ENCODE measurements around the gene MYLK.

Gene MYLK

DNA sequence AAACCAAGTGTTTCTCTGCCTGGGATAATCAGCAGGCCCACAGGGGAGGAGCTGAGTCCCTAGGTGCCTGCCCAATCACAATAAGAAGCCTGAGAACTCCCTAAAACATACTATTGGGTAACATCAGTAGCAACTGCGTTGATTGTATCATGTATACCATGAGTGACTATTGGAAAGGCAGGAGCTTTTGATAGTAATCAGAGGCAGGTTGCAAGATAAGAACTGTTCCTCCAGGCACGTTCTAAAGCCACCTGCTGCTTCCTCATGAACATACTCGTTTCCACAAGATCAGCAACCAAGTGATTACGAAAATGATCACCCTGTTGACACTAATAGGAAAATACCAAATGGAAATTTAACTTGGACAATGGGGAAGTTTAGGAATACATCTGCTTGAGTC, 6.7 kb downstream of the MYLK start:
- DNase-seq: no peak

DNA sequence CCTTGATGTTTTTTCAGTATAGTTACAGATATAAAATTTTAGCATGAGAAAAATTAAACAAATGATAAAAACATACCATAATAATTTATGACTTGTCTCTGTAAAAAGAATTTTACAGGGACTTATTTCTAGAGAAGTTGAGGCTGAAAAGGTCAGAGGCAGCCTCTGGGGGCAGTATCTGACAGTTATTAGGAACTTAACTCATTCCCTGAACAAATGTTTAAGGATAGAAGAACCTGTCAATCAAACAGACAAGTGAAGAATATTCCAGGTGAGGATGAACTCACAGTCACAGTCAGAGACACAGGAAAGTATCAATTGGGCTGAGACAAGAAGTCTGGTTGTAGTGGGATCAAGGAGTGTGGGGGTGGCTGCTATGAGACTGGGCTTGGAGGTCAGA, 7.3 kb downstream of the MYLK start:
- DNase-seq: no peak

- DNase-seq: no peak
Observed at GRCh38 chr3:123872621-123873020, 11.5 kb downstream of the MYLK start.

DNA sequence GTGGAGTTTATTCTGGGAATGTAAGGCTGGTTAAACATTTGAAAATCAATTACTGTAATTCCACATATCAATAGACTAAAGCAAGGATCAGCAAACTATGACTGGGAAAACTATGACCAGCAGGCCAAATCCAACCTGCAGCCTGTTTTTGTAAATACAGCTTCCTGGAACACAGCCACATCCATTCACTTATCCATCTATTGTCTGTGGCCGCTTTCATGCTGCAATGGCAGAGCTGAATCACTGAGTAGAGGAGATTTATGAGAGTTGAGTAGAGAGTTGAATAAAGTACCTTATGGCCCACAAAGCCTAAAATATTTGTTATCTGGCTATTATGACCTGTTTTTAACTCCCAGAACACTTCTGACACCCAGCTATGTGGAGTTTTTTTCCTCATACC, 12.2 kb downstream of the MYLK start:
- DNase-seq: no peak

DNA sequence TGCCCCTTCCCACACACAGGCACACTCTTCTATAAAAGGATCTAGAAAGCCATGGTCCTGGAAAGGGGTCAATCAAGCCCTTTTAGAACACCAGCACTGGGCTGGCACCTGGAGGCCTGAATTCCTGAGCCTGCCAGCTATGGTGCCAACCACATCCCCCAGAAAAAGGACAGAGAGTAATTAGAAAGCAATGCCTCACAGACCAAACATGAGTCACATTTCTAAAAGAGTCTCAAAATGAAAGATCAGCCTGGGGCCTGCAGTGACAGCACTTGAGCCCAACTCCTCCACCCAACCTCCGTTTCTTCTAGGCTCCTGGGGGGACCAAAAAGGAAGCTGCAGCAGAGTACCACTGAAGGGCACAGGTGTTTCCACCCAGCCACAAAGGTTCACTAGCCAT, 14.1 kb downstream of the MYLK start:
- no peak for DNase-seq

DNA sequence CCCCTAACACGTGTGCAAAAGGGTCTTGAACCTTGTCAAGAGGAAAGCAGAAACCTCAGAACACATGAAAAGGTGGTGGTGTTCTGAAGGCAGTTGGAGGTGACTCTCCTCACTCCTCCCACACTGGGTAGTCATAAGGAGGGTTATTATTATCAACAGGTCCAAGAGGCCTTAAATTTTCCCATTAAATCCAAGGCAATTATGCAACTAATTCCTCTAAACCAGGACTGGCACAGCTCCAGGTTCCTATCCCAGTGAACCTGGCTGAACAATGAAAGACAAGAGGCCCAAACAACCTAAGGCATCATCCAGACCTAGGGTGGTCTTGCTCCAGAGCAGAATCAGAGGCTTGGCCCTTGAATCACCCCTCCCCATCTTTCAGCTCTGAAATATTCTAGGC, 15.0 kb downstream of the MYLK start:
- no peak for DNase-seq

GRCh38 chr3:123864706-123865105, 19.4 kb downstream of the MYLK start:
- no peak for DNase-seq

DNA sequence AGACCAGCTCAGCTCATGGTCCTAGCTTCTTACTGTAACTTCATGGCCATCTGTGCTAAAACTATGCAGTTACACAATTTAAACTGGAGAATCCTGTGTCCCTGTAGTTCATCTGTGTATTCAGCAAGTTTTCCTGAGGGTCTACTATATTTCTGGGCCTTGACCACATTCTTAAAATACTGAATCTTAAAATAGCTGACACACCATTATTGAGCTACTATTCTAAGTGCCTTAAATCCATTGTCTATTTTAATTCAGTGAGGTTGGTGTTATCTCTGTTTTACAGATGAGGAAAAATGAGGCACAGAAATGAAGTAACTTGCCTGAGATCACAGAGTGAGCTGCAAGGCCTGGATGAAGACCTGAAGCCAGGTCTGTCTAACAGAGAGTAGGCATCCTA, 22.0 kb downstream of the MYLK start:
- no peak for DNase-seq

DNA sequence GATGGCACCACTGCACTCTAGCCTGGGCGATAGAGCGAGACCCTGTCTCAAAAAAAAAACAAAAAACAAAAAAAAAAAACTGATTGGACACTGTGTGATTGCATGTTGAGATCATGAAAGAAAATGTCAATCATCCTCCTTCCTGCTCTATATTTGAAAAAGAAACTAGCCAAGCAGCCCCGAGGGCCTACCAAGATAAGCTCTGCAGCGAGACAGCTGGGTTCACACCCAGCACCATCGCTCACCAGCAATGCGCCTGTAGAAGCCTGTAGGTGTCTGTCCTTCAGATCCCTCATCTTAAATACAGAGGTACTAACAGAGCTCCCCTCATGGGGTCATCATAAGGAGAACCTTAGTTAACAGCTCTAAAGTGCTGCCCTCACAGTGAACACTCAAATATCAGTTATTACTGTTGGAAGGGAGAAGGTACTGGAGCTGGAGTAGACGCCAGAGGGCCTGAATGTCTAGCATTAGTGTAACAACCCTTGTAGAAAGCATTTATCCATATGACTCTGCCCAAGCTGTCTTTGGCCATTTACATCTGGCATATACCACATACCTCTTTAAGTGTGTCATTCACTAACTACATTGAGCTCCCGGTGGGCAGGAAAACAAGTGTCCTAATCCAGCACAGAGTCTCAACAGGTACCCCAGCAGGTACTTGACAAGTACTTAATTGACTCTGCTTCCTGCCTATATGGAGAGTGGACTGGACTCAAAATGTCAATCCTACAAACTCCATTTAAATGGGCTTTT, 22.9 kb downstream of the MYLK start:
- no peak for DNase-seq

DNA sequence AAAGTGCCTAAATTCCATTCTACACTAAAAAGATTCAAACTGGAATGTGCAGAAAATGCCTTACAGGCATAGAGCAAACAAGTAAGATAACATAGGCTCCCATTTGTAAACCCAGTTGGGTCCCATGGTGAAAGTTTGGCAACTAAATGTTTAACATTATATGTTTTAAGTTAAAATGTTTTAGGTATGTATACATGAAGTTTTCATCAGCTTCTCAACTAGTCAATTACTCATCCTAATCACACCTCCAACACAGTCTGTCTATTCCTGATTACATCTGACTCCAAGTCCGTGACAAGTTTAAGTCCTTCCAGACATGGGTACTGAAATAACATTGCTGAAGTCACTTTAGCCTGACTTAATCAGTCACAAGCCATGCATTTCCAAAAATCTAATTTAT, 25.0 kb downstream of the MYLK start:
- no peak for DNase-seq

DNA sequence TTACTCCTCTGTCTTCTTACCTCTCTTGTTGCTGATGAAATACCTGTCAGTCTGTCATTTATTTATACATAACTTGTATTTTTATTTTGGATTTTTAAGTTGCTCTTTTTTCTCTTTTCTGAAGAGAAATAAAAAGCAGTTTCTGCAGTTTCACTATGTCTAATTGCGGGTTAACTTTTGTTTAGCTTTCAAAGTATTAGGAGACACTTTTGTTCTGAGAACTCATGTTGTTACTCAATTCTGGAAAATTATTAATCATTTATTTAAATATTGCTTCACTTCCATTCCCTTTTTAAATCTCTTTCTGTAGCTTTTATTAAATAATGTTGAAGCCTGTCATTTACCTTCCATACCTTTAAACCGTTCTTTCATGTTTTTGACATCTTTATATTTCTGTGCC, 29.2 kb downstream of the MYLK start:
- no peak for DNase-seq

DNA sequence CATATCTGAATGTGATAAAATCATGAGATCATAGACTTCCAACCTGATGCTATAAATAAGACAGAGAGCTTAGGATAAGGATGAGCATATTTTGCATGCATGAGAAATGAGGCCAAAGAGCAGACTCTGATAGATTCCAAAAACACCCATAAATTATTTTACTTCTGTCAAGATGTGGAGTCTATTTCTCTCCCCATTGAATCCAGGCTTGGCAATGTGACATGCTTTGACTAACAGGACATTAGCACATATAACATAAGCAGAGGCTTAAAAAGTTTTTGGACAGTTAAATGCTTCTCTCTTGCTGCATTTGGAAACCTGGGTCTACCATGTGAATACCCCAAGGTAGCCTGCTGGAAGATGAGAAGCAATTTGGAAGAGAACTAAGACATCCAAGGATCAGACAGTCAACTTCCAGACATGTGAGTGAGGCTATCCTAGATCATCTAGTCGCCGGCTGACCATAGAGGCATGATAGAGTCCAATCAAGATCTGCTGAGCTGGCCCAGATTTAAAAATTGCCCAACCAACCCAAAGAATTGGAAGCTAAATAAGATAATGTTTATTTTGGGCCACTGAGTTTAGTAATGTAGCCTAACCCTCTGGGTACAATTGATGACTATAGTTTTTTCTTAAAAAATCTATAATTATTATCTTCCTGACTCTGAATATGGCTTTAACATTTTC, 30.3 kb downstream of the MYLK start:
- DNase-seq: no peak

- no peak for DNase-seq
Observed at GRCh38 chr3:123847209-123847608, 36.9 kb downstream of the MYLK start.

DNA sequence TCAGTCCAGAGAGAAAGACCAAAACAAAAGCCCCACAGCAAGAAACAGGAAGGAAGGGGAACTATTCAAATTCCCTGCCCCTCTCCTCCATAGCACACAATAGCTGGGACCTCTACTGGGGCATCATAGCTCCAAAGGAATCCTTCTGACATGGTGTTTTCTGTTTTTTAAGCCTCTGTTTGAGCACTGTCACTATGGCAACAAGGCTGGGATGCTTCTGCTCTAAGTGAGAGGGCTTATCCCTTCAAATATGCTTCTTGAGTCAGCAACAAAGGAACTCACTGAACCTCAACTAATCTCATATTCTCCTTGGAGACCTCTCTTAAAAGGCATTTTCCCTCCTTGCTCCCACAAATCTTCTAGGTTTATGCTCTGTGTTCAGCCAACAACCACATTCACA, 40.5 kb downstream of the MYLK start:
- no peak for DNase-seq

GRCh38 chr3:123842711-123843110, 41.4 kb downstream of the MYLK start:
- DNase-seq: no peak

GRCh38 chr3:123841476-123842238, 42.5 kb downstream of the MYLK start:
- no peak for DNase-seq

DNA sequence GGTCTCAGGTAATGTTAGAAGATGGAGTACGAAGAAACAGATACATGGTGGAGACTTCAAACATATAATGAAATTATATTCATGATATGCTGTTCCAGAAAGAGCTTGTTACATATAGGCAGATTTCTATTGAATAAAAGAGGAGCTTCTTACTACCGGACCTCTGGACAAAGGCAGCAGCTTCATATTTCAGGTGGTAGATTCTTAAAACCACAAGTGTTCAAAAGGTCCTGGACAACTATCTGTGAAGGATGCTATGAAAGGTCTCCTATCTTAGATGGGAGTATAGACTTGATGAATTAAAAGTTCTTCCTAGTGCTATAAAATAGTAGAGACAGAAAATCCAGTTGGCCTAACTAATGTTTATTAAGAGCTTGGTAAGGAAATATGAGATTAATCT, 43.2 kb downstream of the MYLK start:
- no peak for DNase-seq

- DNase-seq: no peak
Observed at GRCh38 chr3:123837858-123838257, 46.3 kb downstream of the MYLK start.

- no peak for DNase-seq
Observed at GRCh38 chr3:123834631-123835030, 49.5 kb downstream of the MYLK start.

GRCh38 chr3:123833398-123833785, 50.7 kb downstream of the MYLK start:
- DNase-seq: no peak

DNA sequence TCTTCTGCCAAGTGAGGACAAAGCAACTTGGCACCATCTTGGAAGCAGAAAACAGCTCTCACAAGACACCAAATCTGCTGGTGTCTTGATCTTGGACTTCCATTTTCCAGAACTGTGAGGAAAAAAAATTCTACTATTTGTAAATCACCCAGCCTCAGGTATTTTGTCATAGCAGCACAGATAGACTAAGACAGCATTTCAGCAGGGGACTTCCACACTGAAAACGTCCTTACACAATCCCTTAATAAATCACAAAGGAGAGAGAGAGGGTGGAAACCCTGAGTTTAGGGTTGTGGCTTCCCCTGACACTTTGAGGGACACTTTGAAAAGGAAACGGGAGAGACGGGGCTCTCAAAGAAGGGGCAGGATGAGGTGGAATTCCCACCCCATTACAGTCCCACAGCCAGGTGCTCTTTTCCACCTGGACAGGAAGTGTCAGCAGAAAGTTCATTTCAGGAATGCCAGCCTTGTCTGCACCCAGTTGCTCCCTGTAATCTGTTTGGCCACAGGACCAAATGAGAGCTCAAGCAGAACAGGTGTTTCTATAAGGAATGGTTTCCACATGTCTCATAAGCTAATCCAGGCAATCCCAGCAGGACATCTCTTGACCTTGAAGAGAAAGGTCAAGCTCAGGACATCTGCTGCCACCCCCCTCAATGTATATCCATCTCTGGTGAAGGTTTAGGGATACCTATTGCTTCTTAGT, 51.3 kb downstream of the MYLK start:
- DNase-seq: no peak

DNA sequence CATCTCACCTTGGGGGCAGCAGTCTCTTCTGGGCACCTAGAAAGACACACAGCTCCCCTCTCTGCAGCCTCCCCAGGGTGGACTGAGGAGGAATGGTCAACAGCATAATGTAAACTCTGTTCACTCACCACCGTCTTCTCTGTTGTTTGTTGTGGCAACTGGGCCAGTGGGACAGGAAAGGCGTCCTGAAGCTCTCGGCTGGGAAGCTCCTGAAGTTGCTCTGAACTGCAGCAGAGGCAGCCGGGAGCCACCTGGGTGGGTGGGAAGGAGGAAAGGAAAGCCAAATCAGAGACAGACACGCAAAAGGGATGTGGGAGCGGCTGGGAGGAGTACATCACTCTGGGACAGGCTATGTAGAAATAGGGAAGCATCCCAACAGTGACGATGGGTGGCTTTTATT, 52.7 kb downstream of the MYLK start:
- DNase-seq: no peak

GRCh38 chr3:123821920-123822319, 62.2 kb downstream of the MYLK start:
- DNase-seq: no peak

Measured in right hindlimb (tissue), 1 donor.